HepG2 (cell line): ENCODE results near the gene SDK1.

Experiments
- FOXA3 ChIP-seq: IDR thresholded peaks from 2 replicates; pipeline ENCODE4 v1.6.1; 2016; ENCODE audit warnings: missing genetic modification reagents, missing compliant biosample characterization
- POLR2AphosphoS5 ChIP-seq: IDR thresholded peaks from 2 replicates; pipeline ENCODE4 v1.6.1; 2012; ENCODE audit warnings: low read depth, low read length
- ZNF768 ChIP-seq: sonication (generic); formaldehyde crosslinking; IDR thresholded peaks from 2 replicates; pipeline ENCODE4 v1.4.0; 2020; ENCODE audit warnings: missing genetic modification reagents

DNA sequence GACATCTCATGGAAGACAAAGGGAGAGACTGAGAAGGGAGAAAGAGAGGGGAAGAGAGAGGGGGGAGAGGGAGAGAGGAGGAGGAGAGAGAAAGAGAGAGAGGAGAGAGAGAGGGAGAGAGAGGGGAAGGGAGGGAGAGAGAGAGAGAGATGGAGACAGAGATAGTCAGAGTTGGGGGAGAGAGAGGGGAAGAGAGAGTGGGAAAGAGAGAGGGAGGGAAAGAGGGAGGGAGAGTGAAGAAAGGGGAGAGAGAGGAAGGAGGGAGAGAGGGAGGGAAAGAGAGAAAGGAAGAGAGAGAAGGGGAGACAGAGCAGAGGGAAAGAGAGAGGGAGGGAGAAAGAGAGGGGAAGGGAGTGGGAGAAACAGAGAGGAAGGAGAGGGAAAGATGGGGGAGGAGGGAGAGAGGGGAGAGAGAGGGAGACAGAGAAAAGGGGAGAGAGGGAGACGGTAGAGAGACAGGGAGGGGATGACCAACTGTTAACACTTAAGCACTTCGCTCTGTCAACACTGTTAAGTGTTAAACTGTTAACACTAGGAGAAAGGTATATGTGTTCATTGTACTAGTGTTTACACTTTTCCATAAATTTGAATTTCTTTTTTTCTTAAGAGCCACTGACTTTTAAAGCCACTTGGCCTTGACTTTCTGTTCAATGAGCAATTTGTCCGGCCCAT, 21.8 kb upstream of the SDK1 start:
- TF ChIP-seq POLR2AphosphoS5: no peak
- TF ChIP-seq FOXA3 (CRISPR knock-in tag): no peak
- TF ChIP-seq ZNF768 (CRISPR knock-in tag): no peak
